HT-29 (cell line): ENCODE measurements around the gene MPP3. TPM values are rescaled to one million over a fixed set of nuclear protein-coding genes. Genes with fewer than 3 reads are reported as not detected.
A peak's percentile ranks its signal among the peaks of the same experiment; 100 is the strongest.

Source experiments
- DNase-seq: peaks from one replicate; pipeline ENCODE4 v3.0.0-alpha.2; 2015; ENCODE audit warnings: low spot score
- total RNA-seq: library from RNA; depleted of rRNA; stranded (reverse); fragments of >200 nt; shearing (Covaris generic); gene quantifications from 2 replicates; pipeline ENCODE4 v1.2.3, GENCODE V29; 2014

MPP3 gene
- total RNA-seq, 1 experiment from 2014 or later = 13.9 TPM

DNA sequence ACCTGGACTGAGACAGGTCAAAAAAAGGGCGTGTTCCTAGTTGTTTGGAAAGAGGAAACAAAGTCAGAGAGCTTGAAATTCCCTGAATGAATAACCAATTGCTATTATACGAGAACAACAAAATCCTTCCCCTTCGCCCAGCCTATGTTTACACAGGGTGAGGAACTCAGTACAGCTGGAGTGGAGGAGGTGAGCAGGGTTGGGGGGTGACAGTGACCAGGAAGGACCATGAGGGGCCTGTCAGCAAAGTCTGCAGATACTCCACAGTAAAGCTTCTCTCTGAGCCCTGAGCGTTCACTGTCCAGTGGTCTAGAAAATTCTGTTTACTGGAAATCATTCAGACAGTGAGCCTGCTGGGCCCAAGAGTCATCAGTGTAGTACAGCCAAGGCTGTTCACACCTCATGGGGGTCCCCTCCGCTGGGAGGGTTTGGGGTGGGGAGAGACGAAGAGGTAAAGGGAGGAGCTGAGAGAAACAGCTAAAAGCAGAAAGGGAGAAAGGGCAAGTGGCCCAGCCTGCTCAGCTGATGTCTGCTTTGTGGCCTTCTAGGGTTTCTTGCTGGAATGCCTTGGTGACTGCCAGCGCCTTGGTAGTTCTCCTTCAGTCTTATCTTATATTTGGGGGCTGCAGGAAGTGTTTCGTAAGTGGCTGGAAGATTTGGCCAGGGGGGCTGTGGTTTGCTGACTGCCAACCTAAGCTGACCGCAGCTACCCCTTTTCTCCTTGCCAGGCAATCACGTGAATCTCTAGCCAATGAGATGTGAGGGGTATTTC is 59.9 kb downstream of the MPP3 start:
- no peak for DNase-seq

DNA sequence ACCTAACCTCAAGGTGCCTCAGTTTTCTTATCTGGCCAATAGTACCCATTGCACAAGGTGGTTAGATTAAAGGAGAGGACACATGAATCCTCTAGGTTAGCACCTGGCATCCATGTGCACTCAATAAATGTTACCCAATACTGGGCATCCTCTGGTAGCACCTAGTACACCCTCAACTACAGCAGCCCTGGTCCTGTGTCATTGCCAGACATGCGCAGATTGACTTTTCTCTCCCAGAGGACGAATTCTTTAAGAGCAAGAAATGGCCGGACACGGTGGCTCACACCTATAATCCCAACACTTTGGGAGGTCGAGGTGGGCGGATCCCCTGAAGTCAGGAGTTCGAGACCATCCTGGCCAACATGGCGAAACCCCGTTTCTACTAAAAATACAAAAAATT is 61.5 kb downstream of the MPP3 start:
- DNase-seq = no peak

DNA sequence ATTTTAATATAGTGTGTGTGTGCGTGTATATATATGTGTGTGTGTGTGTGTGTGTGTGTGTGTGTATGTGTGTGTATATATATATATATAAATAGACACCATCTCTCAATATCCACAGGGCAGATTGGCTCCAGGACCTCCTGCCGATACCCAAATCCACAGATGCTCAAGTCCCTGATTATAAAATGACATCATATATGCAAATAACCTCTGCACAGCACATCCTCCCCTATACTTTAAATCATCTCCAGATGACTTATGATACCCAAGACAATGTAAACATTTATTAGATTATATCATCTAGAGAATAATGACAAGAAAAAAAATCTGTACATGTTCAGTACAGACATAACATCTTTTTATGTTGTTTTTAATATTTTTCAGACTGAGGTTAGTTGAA is 62.0 kb downstream of the MPP3 start:
- DNase-seq = no peak

DNA sequence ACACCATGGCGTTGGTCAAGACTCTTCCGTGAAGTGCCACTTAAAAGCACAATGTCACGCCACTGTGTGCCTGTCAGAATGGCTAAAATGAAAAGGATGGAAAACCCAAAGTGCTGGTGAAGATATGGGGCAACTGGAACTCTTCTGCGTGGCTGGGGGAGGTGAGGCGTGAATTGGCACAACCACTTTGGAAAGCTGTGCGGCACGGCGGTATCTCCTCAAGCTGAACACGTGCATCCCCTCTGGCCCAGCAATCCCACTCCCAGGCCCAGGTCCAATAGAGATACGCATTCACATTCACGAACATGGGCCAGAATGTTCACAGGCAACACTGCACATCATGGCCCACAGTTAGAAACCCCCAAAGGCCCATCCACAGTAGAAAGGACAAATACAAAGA is 63.1 kb downstream of the MPP3 start:
- DNase-seq = no peak

DNA sequence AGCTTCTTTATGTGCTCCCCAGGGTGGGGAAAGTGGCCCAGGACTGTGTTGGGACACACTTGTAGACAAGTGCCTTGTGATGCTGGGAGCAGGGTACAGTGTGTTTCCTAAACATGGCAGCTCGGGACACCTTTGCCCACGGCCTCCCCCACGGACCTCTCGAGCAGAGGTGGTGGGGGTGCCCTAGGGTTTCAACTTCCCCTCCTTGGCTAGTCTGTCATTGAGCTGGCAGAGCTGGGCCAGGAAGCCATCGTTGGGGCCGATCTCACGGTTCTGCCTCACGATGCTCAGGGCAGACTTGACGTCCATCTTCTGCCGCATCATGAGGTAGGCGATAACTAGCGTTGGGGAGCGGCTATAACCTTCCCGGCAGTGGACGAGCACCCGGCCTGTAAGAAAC is 63.5 kb downstream of the MPP3 start:
- DNase-seq = no peak

DNA sequence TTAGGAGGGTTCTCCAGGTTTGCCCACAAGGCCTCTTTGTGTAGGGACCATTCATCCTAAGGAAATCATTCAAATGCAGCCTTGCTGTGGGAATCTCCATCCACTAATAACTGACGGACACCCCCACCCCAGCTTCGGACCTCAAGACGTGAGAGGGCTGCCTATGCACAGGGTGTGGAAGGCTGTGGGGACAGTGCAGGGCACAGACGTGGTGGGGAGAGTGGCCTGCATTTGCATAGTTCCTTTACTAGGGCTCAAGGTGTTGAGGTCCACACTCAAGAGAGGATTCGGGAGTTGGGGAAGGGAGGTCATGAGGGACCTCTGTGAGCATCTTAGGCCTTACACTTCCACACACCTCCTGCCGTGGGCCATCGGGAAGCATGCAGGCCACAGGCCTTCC is 64.0 kb downstream of the MPP3 start:
- no peak for DNase-seq

DNA sequence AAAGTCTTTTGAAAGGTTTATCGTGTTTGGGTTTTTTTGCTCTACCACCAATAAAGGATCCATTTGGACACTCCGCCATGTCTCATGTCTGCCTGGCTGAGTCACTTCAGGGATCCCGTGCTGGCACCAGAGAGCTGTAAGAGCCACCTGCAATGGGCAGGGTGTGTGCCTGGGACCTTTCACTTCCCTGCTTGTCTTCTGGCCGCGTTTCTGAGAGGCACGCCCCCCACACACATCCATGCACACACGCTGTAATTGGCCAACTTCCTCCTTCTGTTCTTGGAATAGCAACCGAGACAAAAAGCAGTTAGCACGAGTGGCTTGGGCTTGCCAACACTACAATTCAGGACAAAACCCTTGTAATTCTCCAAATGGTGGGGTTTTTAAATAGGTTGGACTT is 64.6 kb downstream of the MPP3 start:
- DNase-seq = no peak

DNA sequence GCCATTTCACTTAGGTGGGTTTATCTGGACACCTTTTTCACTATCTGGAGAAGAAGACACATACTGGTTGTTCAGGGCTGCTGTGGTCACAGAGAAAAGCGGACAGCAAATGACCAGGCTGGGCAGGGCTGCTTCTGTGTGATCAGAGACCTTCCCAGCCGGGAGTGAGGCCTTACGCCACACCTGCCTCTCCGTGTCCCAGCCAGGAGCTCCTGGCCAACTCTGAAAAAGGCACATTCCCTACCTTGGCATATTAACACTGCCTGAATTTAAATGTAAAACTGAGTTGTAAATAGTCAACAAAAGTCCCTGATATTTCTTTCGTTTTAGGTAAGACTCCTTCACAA is 65.3 kb downstream of the MPP3 start:
- DNase-seq = no peak

DNA sequence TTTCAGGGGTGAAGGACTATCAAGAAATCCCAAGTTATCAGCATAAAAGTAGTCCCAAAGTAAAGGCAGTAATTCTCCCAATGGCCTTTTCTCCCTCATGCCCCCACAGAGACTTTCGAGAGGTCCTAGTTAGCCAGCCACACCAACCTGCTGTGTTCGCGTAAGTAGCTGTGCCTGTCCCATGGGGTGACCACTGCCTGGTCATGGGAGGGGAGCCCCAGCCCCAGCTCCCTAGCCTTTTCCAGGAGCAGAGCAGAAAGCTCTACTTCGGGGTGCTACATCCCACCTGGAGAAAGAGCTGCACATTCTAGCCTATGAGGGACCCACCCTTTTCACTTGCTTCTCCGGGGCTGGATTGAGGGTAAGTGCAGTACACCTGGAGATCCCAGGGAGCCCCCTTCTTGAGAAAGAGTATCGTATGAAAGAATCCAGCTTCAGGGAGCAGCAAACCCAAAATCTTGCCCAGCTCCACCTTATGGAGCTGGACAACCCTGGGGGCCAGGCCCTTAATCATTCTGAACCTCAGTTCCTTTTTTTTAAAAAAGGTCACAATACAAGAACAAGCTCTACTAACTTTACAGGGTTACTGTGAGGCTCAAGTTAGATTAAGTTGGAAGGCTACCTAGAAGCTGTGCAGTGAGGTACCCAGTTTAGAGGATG is 65.8 kb downstream of the MPP3 start:
- DNase-seq = no peak

DNA sequence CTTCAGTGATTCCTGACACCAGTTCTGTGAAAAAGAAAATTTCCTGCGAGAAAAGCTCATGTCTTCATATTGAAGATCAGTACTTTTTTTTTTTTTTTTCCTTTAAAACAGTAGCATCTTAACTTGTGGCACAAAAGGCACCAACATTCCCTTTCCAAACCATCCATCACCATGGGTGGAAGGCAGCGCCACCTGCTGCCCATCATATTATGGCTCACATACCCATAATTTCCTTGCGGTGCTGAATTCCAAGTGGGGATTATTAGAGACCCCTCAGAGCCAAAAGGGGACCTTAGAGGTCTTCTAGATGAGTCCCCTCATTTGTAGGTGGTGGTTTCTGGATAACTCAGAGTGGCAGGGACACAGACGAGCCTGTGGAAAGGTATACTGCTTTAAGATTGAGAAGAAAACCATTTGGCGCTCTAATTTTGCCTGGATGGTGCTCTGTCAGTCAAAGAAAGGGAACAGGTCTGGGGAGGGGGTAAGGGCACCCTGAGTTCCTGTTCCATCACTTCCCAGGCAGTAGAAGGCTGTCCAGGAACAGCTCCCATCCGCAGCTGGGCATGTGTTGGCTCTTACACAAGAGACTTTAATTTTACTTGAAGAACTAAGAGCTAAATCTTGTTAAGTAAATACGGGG is 66.4 kb downstream of the MPP3 start:
- peak; percentile 72 for DNase-seq

DNA sequence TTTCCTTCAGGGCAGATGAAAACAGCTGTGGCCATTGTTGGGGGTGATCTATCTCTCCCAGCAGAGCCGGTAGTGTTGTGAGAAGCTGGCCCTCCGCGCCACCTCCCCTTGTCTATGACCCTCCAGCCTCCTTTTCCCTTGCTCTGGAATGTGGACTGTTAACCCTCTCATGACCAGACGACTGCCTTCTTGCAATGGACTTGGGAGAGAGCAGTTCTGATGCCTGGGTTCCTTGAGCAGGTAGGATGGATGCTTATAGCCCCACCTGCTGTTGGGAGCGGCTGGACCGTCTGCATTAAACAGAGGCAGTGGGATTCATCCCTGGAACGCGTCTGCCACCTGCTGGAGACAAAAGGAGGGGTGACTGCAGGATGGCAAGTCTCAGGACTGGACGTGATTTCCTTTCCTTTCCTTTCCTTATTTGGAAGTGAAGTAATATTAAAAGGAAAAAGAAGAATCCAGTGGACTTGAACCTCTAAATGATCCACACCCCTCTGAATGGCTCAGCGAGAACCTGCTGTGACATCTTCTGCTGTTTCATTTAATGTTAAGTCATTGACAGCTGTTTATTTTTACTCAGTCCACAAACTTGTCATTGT is 72.6 kb downstream of the MPP3 start:
- DNase-seq = peak; percentile 96

DNA sequence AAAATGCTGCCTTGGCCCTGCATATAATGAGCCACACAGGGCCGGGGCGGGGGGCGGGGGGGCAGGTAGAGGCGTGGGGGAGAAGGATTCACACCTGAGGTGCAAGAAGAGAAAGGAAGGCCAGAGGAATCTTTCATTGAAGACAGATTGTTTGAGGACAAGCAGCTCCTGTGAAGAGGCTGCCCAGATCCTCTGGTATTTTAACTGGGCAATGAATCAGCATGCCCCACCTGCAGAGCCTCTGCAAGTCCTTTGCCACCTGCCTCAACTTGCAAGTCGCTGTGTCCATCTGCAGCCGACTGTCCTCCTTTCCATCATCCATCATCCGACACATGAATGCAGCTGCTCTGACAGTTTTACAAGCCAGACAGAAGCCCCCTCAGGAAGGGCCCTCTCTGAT is 73.1 kb downstream of the MPP3 start:
- DNase-seq = no peak

DNA sequence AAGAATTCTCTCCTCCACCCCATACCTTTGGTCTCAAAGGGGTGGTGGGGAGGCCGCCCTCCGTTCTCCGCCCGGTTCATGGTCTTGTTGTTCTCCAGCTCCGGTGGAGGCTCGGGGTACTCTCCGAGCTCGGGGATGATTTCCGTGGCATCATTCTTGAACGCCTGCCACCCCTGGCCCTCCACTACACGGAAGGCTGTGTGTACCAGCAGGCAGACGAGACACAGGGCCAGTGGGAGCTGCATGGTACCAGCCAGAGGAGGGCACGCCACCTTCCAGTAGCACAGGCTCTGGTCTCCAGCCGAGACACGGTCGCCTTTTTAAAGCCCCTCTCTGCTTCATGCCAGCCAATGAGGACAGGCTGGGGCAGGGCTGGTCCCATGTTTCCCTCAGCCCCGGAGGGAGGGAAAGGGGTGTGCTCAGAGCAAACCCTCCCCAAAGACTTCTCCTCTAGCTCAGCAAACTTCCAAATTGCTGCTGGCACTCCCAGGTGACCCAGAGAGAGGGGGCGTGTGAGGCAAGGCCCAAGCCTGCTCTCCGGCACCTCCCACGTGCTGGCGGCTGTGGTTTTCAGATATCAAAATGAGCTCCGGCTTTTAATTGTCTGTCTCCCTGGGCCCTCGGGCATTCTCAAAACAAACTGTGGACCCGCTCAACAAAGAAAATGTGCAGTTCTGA is 74.3 kb downstream of the MPP3 start, which contains the start of gene SOST:
Gene SOST, minus strand, starts transcription at position 295 of the 678 bp plus-strand sequence. Its CDS starts 50 bp downstream, at position 245.
- no peak for DNase-seq

DNA sequence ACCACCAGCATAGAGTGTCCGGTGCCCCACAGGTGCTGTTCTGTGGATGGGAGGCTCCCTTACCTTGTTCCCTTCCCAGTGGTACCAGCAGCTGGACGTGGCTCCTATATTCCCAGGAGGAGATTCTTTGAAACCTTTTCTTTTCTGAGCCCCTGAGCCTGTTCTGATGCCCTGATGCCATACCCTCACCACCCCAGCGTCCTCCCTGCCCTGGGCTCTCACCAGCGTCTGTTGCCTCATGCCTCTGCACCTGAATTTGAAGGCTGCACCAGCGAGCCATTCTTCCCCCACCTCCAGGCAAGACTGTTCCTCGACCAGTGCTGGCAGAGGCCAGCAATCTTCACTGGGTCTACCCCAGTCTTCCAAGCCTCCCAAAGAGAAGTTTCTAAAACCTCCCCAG is 74.9 kb downstream of the MPP3 start:
- DNase-seq = no peak

DNA sequence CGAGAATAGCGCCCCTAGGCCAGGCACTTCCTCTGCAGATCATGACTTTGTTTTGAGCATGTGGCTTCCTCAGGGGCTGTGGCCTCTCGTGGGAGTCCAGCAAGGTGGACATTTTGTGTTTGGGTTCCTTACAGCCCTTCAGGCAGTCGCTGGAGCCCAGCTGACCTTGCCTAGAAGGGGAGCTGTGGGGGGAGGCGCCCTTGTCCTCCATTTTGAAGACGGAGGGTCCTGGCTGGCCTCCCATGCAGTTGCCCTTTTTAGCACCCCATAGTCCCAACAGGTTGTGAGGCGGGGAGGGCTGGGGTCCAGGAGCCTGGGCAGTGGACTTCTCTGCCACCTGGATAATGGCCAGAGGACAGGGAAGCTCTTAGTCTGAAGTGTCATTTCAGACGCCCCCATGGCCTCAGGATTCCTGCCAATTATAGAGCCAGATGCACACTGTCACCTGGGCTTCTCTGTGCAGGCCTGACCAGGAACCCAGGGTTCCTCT is 75.7 kb downstream of the MPP3 start:
- DNase-seq = no peak

DNA sequence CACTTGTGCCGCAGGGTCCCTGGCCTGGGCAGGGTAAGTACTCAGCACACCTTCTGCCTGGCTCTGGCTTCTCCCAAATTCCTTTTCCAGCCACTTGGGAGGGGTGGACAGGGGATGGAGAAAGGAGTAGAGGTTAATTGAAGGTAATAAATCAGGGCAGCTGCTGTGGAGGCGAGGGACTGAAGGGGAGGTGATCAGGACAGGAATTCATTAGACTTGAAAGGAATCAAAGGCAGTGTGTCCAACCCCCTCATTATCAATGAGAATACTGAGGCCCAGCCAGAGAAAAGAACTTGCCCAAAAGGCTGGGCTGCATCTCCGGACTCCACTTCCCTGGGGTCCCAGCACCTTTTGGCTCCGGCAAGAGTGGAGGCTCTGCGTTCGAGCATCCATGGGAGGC is 76.7 kb downstream of the MPP3 start:
- no peak for DNase-seq

DNA sequence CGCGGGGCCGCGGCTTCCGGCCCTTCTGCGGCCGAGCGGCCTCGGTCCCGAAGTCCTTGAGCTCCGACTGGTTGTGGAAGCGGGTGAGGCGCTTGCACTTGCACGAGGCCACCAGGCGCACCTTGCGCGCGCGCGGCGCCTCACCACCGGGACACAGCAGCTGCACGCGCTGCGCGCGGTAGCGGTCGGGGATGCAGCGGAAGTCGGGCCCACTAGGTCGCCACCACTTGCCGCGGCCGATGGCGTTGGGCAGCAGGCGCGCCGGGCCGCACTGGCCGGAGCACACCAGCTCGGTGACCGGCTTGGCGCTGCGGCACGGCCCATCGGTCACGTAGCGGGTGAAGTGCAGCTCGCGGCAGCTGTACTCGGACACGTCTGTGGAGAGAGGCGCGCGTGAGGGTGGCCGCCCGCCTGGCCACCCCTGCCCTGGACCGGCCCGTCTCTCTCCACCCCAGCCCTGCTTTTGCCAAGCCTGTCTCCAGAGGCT is 77.5 kb downstream of the MPP3 start:
- DNase-seq = no peak

DNA sequence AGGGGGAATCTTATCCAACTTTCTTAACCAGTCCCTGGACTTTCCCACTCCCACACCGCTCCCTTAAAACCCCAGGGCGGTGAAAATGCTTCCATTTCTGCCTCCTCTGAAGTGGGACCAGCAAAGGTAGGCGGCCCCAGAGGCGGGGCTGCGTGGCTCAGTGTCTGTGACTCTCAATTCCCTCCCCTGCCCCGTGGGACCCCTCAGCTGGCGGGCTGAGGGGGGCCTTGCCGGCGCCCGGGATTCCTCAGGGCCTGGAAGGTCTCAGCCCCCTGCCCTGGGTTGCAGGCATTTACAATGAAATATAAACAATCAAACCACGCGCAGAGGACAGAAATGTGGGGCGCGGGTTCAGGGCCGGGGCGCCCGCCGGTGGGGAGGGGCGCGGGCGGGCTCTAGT is 78.0 kb downstream of the MPP3 start:
- no peak for DNase-seq

DNA sequence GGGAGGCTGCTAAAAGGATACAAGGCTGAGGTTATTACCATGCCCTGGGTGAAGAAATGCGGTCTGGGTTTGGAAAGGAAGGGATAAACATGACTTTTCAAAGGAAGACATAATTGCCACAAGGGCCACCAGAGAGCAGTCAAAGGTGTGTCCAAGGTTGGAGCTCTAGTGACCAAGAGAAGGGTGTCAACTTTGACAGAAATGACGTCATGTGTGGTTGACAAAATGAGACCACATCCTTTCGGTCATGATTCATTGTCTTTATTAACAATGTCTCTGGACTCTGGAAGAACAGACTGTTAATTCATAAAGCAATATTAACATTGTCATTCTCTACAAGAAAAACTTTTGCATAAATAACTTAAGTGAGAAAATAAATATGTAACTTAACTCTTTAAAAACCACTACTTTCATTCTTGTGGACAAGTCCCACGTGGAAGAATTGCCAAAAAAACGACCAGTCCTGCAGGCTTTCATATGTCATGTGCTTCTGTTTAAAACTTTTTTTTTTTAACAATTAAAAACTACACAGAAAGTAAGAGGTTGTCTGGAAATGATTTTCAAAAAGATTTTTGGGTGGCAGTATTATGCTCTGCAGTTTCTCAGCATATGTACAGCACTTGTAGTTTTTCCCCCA is 79.3 kb downstream of the MPP3 start:
- DNase-seq = no peak
